ENCODE results near the gene WNK4. TPM values are rescaled to one million over a fixed set of nuclear protein-coding genes. Genes with fewer than 3 reads are reported as not detected.
A peak's percentile ranks its signal among the peaks of the same experiment; 100 is the strongest.

Gene WNK4
- total RNA-seq, 1 donor from 2014 or later: 0.32 TPM

- H3K4me1 Mint-ChIP-seq (ENCODE audit: low read depth): peaks cover 20% of the 10 kb centered on the region
- H3K27me3 Mint-ChIP-seq (ENCODE audit: low read depth): peaks cover 8% of the 10 kb centered on the region
- TF ChIP-seq, protein P1, sequence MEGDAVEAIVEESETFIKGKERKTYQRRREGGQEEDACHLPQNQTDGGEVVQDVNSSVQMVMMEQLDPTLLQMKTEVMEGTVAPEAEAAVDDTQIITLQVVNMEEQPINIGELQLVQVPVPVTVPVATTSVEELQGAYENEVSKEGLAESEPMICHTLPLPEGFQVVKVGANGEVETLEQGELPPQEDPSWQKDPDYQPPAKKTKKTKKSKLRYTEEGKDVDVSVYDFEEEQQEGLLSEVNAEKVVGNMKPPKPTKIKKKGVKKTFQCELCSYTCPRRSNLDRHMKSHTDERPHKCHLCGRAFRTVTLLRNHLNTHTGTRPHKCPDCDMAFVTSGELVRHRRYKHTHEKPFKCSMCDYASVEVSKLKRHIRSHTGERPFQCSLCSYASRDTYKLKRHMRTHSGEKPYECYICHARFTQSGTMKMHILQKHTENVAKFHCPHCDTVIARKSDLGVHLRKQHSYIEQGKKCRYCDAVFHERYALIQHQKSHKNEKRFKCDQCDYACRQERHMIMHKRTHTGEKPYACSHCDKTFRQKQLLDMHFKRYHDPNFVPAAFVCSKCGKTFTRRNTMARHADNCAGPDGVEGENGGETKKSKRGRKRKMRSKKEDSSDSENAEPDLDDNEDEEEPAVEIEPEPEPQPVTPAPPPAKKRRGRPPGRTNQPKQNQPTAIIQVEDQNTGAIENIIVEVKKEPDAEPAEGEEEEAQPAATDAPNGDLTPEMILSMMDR (IDR thresholded peaks at IDR 0.05): no peak
- H3K27ac Mint-ChIP-seq (ENCODE audit: unreplicated experiment): no peak overlapping the region
- H3K4me3 Mint-ChIP-seq (ENCODE audit: unreplicated experiment): peak overlapping the region; percentile 47
- DNase-seq (ENCODE audit: low spot score): no peak
- peaks cover 7% of the 10 kb centered on the region for H3K36me3 Mint-ChIP-seq (ENCODE audit: low read depth)
- H3K9me3 Mint-ChIP-seq (ENCODE audit: low read depth): no peaks in the 10 kb centered on the region
These were observed 1.3 kb downstream of the WNK4 start for GRCh38 chr17:42781639-42782165.

DNA sequence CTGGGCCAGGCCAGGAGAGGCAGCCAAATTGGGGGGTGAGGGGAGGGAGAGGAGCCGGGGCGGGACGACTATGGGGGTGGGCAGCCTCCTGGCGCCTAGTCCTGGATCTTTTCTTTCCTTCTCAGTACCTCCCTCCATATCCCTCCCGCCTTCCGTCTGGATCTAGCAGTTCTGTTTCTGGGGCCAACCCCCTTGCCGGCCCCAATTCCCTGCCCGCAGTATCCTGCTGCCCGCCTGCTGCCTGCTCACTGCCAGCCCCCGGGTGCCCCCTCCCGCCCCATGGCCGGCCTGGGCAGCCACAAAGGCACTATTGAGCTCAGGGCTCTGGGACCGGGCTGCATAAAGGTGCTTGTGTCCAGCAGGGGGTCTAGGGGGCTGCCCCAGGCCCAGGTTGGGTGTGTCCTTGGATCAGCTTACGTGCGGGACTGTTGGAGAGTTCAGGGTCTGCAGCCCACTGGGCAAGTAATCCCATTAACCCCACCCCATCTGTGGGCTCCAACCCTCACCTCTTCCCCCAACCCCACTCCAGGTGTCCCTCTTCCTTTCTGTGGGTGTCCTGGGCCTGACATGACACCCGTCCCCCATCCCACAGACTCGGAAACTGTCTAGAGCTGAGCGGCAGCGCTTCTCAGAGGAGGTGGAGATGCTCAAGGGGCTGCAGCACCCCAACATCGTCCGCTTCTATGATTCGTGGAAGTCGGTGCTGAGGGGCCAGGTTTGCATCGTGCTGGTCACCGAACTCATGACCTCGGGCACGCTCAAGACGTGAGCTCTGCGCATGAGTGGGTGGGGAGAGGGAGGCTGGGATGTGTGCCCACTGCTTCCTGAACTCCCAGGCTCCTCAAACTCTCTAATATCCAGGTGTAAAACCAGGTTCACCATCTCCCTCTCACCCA, 2.0 kb downstream of the WNK4 start:
- no peak overlapping the region for H3K4me3 Mint-ChIP-seq (ENCODE audit: unreplicated experiment)

GRCh38 chr17:42783062-42783790, 2.8 kb downstream of the WNK4 start:
- Mint-ChIP-seq H3K27ac (ENCODE audit: unreplicated experiment) (no peak overlapping the region), H3K4me3 (ENCODE audit: unreplicated experiment) (no peak overlapping the region), H3K4me1 (ENCODE audit: low read depth) (peaks cover 20% of the 10 kb centered on the region), H3K9me3 (ENCODE audit: low read depth) (no peaks in the 10 kb centered on the region), H3K27me3 (ENCODE audit: low read depth) (peaks cover 8% of the 10 kb centered on the region), H3K36me3 (ENCODE audit: low read depth) (peaks cover 3% of the 10 kb centered on the region)
- no peak for DNase-seq (ENCODE audit: low spot score)
- TF ChIP-seq, protein P1 (IDR thresholded peaks at IDR 0.05): no peak

More for the DNA sequence above, 2.0 kb downstream of the WNK4 start:
- Mint-ChIP-seq H3K27me3 (ENCODE audit: low read depth) (peaks cover 8% of the 10 kb centered on the region), H3K36me3 (ENCODE audit: low read depth) (peaks cover 7% of the 10 kb centered on the region), H3K9me3 (ENCODE audit: low read depth) (no peaks in the 10 kb centered on the region), H3K4me1 (ENCODE audit: low read depth) (peaks cover 20% of the 10 kb centered on the region), H3K27ac (ENCODE audit: unreplicated experiment) (no peak overlapping the region)
- TF ChIP-seq, protein P1 (IDR thresholded peaks at IDR 0.05): no peak
- DNase-seq (ENCODE audit: low spot score): no peak

DNA sequence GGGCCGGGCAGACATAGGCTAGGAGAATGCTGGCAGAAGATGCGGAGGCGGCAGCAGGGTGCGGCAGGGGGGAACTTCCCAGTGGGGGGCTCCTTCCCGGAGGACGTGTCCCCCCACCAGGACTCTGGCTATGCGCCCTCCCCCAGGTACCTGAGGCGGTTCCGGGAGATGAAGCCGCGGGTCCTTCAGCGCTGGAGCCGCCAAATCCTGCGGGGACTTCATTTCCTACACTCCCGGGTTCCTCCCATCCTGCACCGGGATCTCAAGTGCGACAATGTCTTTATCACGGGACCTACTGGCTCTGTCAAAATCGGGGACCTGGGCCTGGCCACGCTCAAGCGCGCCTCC, 3.4 kb downstream of the WNK4 start:
- Mint-ChIP-seq H3K27me3 (ENCODE audit: low read depth) (peaks cover 8% of the 10 kb centered on the region), H3K27ac (ENCODE audit: unreplicated experiment) (no peak overlapping the region), H3K9me3 (ENCODE audit: low read depth) (no peaks in the 10 kb centered on the region), H3K4me3 (ENCODE audit: unreplicated experiment) (no peak overlapping the region), H3K36me3 (ENCODE audit: low read depth) (peaks cover 3% of the 10 kb centered on the region), H3K4me1 (ENCODE audit: low read depth) (peaks cover 20% of the 10 kb centered on the region)
- DNase-seq (ENCODE audit: low spot score): no peak
- TF ChIP-seq, protein P1 (IDR thresholded peaks at IDR 0.05): no peak

DNA sequence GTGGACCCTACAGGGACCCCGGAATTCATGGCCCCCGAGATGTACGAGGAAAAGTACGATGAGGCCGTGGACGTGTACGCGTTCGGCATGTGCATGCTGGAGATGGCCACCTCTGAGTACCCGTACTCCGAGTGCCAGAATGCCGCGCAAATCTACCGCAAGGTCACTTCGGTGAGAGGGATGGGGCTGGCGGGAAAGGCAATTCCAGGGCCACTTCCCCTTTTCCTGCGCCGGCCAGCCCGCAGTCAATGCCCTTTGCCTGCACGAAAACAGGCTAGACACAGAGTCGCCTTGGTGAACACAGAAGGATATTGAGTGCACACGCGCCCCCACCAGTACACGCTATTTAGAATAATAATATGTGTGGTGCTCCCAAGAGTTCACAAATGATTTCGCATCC, 4.0 kb downstream of the WNK4 start:
- no peaks in the 10 kb centered on the region for H3K9me3 Mint-ChIP-seq (ENCODE audit: low read depth)
- H3K4me3 Mint-ChIP-seq (ENCODE audit: unreplicated experiment): no peak overlapping the region
- peaks cover 8% of the 10 kb centered on the region for H3K27me3 Mint-ChIP-seq (ENCODE audit: low read depth)

More for the DNA sequence above, 4.0 kb downstream of the WNK4 start:
- Mint-ChIP-seq H3K27ac (ENCODE audit: unreplicated experiment) (no peak overlapping the region), H3K4me1 (ENCODE audit: low read depth) (peaks cover 19% of the 10 kb centered on the region), H3K36me3 (ENCODE audit: low read depth) (no peaks in the 10 kb centered on the region)
- DNase-seq (ENCODE audit: low spot score): no peak
- TF ChIP-seq, protein P1 (IDR thresholded peaks at IDR 0.05): no peak

Measured in chondrocyte (in vitro differentiated cells).